HG02981 (cell line): ENCODE results near the gene NEO1.
"Not testable (repeated sequence)": the region's sequence is repeated elsewhere in the genome, so short reads cannot be mapped to it uniquely, and the experiment has no call there.

Experiments
- ATAC-seq: cut with Tn5 transposase; IDR thresholded peaks from one replicate; pipeline ENCODE4 v1.9.1; 2021; ENCODE audit warnings: mild to moderate bottlenecking, moderate library complexity; ENCODE audit not compliant: unreplicated experiment

NEO1 gene

DNA sequence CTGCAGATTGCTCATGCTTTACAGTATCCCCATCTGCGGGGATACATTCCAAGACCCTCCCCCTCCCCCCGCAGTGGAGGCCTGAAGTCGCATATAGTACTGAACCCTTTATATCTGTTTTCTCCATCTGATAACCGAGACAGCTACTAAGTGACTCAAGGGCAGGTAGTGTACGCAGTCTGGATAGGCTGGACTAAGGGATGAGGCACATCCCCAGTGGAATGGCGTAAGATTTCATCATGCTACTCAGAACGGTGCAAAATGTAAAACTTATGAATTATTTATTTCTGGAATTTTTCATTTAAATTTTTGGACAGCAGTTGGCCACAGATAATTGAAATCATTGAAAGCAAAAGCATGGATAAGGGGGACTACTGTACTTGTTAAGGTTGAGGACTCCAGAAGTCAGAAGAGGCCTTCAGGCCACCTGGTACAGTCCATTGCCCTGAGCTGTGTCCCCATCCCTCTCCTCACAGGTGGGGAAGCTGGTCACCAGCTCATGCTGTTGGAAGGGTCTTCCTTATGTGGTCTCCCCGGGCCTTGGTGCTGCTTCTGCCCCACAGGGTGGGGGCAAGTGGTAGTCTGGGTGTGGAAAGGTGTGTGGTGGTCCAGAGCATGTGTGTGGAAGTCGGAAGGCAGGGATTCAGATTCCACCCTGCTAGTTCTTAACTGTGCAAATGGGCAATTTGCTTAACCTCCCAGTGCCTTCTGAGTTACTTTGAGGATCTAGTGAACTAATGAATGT, 244.5 kb downstream of the NEO1 start:
- no peak for ATAC-seq

GRCh38 chr15:73298522-73299245, 246.4 kb downstream of the NEO1 start:
- no peak for ATAC-seq

- ATAC-seq: not testable (repeated sequence)
Measured at GRCh38 chr15:73300286-73300685, 248.0 kb downstream of the NEO1 start.

DNA sequence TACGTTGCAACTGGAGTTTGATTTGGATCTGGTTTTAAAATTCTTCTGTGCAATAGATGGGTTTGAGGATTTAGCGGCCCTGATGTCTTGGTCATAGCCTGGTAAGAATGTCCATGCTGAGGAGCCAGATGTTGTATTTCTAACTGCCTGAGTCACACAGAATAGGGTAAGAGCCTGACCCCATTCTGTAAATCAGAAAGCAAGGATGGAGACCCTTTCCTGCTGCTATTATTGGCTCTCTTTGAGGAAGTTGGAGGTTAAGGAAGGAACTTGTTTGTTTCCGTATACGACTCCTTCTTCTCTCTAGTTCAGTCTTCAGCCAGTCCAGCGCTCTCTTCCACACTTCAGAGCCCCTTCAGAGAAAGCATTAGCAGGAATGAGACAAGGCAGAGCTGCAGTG, 251.4 kb downstream of the NEO1 start:
- ATAC-seq: no peak

- ATAC-seq: no peak
Measured at GRCh38 chr15:73305331-73306211, 253.3 kb downstream of the NEO1 start.

- no peak for ATAC-seq
Measured at GRCh38 chr15:73308305-73308704, 256.0 kb downstream of the NEO1 start.

- no peak for ATAC-seq
Measured at GRCh38 chr15:73313861-73314260, 261.6 kb downstream of the NEO1 start.

GRCh38 chr15:73317651-73318462, 265.6 kb downstream of the NEO1 start:
- ATAC-seq: no peak

GRCh38 chr15:73318463-73319351, 266.4 kb downstream of the NEO1 start:
- ATAC-seq: peak; percentile 68

DNA sequence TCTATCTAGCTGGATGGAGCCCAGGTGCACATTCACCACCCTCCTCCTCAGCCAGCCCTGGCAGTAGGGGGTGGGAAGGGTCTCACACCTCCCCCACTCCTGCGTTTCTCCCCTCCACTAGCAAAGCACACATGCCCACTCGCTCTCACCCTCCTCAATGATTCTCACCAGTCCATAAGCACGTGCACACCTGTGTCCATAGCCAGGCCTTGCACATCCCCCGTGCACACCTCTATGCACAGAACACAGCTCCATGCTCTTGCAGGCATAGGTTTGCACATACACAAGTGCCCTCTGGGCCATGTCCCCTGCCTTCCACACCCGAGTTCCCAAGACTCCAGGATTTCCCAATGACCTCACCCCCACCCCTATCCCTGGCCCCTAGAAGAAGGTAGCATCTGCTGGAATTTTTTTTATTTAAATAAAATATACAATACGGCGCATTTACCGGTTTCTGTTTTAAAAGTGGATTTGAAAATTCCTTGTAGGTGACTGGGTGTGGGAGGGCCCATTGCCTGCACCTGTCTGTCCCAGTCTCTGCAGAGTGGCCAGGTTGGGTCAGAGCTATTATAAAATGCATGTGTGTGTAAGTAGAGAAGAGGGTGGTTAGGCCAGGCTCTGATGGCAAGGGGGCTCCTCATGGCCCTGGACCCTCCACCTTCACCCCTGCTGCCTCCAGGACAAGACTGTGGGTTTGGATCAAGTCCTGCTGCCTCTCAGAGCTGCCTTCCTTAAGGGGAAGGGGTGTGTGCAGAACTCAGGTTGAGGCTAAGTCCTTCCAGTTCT, 267.4 kb downstream of the NEO1 start:
- no peak for ATAC-seq

DNA sequence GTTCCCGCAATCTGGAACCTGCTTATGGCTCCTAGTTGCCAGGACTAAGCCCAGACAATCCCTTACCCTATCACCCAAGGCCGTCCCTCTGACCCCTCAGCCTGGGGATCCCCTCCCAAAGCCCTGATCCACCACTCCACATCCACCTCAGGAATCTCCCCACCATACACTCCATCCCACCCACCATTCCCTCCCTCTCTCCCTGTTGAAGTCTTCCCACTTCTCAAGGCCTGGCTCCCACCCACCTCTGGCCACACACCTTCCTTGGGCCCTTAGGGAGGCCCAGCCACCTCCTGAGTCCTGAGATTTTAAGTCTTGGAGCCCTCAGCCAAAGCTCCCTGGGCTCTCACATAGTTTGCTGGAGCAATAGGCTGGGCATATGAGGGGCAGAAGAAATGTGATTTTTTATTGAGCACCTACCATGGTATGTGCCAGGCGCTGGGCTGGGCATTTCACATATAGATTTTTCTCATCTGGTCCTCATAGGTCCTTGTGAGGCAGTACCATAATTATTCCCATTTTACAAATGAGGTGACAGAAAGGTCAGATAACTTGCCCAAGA, 268.4 kb downstream of the NEO1 start:
- ATAC-seq: no peak

DNA sequence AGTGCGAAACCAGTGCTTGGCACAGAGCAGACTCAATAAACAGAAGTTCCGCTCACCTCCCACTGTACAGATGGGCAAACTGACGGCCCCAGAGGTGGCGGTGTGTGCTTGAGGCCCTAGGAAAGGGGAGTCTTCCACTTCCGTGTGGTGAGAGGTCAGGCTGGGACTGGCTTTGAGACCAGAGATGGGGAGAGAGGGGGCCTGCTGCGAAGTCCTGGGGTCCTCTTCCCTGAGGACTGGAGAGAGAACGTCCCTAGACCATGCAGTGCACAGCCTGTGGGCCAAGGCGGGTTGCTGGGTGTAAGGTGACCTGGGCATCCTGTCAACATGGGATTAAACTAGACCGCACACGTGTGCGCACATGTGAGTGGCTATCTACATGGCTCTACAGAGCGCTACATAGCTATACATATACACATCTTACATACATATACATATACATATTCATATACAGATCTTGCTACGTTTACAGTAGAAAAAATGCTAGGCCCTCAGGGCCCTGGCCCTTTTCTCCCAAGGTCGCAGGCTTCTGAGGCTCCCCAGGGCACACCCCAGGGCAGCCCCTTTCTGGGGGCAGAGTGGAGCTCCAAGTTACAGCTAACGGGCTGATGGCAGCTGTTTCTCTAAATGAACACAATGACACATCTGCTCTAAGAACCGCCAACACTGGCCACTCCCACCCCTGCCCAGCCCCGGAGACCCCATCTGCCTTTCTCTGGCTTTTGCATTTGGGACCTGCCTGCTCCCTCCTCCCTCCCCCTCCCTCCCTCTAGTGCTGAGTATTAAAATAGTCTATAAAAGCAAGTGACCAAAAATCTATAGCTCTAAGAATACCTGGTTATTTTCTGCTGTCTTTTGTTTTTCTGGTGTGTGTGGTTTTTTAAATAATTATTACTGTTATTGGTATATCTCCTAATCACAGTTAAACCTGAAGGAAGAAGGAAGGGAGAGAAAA, 269.5 kb downstream of the NEO1 start:
- ATAC-seq: no peak

- no peak for ATAC-seq
Measured at GRCh38 chr15:73322665-73323373, 270.6 kb downstream of the NEO1 start.

GRCh38 chr15:73323374-73323955, 271.2 kb downstream of the NEO1 start:
- ATAC-seq: no peak

GRCh38 chr15:73323956-73324355, 271.7 kb downstream of the NEO1 start:
- no peak for ATAC-seq

DNA sequence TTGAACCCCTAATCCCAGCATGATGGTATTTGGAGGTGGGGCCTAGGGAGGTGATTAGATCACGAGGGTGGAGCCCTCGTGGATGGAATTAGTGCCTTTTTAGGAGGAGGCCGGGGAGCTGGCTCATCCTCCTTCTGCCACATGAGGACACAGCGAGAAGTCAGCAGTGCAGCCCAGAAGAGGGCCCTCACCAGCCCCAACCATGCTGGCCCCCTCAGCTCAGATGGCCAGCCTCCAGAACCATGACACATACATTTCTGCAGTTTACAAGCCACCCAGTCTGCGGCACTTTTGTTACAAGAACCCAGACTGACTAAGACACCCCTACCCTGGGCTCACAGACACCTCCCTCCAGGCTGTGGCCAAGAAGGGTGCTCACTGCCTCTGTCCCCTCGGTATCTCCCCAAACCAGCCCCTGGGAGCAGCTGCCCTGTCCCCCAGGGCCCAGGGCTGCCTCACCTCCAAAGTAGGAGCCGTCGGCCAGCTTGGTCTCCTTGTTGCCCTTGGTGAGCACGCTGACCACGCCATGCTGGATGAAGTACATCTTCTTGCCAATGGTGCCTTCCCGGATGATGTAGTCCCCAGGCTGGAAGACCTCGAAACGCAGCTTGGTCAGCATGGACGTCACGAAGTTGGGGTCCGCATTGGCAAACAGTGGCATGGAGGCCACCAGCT, 272.4 kb downstream of the NEO1 start:
- no peak for ATAC-seq
